LNCaP clone FGC (cell line): ENCODE measurements around the gene F3.

ENCODE experiments used
- DNase-seq: peaks from one replicate; pipeline ENCODE4 v3.0.0-alpha.2; 2011; ENCODE audit warnings: low read depth
- H3K4me3 ChIP-seq: 2 replicates; pipeline ENCODE4 v1.5.1; 2011; ENCODE audit warnings: mild to moderate bottlenecking, low read depth, low read length, control low read depth
- CTCF ChIP-seq: IDR thresholded peaks from 2 replicates; pipeline ENCODE4 v1.5.1; 2012; ENCODE audit warnings: mild to moderate bottlenecking; ENCODE audit not compliant: control insufficient read depth, insufficient read depth; ENCODE audit errors: extremely low read depth

The F3 gene

GRCh38 chr1:94535879-94536278, 5.7 kb downstream of the F3 start:
- H3K4me3 ChIP-seq, result no peak overlapping the region
- no peak for TF ChIP-seq CTCF

GRCh38 chr1:94535095-94535494, 6.5 kb downstream of the F3 start:
- DNase-seq, result no peak
- H3K4me3 ChIP-seq, result no peak overlapping the region
- no peak for TF ChIP-seq CTCF

More at GRCh38 chr1:94535879-94536278, 5.7 kb downstream of the F3 start:
- DNase-seq, result no peak

DNA sequence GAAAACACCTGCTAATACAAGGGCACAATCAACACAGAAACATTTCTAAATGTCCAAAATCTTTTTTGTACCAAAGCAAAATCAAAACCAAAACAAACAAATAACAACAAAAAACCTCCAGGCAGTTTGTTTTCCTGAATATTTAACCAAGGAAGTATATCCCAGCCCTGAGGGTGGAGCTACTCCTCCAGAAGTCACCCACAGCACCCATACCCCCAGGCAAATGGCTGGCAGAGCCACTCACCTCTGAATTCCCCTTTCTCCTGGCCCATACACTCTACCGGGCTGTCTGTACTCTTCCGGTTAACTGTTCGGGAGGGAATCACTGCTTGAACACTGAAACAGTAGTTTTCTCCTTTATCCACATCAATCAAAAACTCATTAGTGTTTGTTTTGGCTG, 9.5 kb downstream of the F3 start:
- TF ChIP-seq CTCF, result peak; percentile 57

GRCh38 chr1:94531664-94532063, 9.9 kb downstream of the F3 start:
- TF ChIP-seq CTCF, result no peak
- H3K4me3 ChIP-seq, result no peak overlapping the region
- DNase-seq, result no peak

More for the DNA sequence above, 9.5 kb downstream of the F3 start:
- DNase-seq, result peak; percentile 21
- no peak overlapping the region for H3K4me3 ChIP-seq

GRCh38 chr1:94530373-94530878, 11.1 kb downstream of the F3 start:
- no peak for DNase-seq
- no peak for TF ChIP-seq CTCF
- no peak overlapping the region for H3K4me3 ChIP-seq

DNA sequence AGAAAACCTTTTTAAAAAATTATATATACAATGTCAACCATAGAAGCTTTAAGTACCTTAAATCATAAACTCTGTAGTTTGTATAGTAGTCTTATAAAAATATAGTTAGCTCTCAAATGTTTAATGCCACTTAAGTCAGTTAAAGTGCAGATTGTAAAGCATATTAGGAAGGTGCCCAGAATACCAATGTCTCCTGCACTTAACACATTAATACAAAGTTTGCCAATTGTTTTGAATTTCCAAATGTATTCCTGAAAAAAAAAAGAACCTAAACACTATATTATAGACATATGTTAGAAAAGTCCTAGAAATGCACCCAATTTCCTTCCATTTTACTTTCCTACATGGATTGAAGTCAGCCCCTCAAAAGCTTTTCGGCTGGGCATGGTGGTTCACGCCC, 12.1 kb downstream of the F3 start:
- no peak for TF ChIP-seq CTCF
- H3K4me3 ChIP-seq, result no peak overlapping the region
- DNase-seq, result no peak

GRCh38 chr1:94528826-94529225, 12.7 kb downstream of the F3 start:
- no peak overlapping the region for H3K4me3 ChIP-seq
- TF ChIP-seq CTCF, result no peak
- DNase-seq, result no peak
